Measurements from ENCODE around the gene GATA3.
A peak's percentile ranks its signal among the peaks of the same experiment; 100 is the strongest.
"Not testable (repeated sequence)": the region's sequence is repeated elsewhere in the genome, so short reads cannot be mapped to it uniquely, and the experiment has no call there.

The GATA3 gene

DNA sequence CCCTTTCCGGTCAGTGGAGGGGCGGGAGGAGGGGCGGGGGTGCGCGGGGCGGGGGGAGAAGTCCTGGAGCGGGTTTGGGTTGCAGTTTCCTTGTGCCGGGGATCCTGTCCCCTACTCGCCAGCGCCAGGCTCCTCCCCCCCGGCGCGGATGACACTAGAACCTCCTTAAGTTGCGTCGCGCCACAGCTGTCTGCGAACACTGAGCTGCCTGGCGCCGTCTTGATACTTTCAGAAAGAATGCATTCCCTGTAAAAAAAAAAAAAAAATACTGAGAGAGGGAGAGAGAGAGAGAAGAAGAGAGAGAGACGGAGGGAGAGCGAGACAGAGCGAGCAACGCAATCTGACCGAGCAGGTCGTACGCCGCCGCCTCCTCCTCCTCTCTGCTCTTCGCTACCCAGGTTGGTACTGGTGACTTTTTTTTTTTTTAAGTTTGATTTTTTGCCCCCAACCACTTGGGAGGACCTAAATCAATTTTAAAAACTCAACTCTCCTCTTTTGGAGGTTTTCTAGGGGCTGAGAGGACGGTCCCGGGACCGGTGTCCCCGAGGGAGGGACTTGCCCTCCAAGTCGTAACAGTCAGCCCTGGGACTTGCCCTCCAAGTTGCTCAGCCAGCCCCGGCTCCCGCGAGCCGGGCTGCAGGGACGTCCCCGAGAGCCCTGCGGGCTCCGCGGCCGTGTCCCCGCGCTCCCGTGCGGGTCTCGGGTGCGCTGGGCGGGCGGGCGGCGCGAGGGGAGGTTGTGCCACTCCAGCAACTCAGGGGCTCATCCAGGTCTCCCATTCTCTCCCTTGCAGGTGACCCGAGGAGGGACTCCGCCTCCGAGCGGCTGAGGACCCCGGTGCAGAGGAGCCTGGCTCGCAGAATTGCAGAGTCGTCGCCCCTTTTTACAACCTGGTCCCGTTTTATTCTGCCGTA is at the start of gene GATA3:
Gene GATA3, plus strand, starts transcription at position 195 of the 914 bp plus-strand sequence. CDS start 968 bp downstream, outside the sequence.
- peak in 1 of 2 experiments; percentile 26 for DNase-seq

DNA sequence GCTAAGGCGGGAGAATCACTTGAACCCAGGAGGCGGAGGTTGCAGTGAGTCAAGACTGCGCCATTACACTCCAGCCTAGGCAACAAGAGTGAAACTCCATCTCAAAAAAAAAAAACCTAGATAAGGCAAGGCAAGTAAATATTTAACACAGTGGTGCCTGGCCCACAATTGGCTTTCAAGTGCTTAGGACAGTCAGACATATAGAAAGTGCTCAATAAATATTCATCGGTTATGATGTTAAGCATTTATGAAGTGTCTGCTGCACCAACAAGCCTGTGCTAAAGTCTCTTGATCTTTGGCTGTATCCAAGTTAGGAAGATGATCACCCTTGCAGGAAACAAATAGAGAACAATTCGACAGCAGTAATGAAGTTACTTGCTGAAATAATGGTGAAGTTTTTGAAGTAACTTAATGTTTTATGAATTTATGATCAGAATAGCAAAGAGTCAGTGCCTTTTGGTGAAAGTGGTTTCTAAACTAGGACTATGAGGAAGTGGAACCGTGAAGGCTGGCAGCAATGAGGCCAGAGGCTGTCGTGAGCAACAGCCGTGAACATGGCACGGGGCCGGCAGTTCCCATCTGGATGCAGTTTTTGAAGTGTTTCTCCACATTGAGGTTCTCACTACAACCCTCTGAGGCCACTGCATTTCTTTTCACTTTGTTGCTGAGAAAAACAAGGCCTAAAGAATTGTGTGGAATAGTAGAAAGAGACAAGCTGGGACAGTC is 48.1 kb upstream of the GATA3 start:
- no peak for DNase-seq

DNA sequence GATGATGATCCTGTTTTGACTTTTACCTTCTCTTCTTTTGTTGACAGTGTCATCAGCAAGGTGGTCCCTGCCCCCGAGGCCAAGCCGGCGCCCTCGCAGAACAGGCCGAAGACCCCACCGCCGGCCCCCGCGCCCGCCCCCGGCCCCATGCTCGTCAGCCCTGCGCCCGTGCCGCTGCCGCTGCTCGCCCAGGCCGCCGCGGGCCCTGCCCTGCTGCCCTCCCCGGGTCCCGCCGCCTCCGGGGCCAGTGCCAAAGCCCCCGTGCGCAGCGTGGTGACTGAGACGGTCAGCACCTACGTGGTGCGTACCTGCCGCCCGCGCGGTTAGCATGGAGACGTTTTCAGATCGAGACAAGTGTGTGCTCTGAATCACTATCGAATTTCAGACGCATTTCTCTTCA is 45.5 kb upstream of the GATA3 start:
- DNase-seq: no peak

DNA sequence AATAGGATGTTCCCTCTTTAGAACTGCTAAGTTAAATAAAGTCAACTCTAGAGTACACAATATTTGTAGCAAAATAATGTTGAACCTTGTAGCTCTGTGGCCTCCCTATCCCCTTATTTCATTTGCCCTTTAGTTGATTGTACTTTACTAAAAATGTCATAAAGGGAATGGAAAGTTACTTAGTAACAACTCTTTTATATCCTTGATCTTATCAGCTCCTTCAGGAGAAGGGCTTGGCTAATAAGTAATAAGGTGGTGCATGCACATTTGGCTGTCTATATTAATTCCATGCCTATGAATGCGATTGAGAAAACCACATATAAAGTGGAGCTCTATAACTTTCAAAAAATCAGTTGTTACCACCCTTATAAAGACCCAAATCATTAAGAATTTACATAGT is 41.5 kb upstream of the GATA3 start:
- no peak for DNase-seq

DNA sequence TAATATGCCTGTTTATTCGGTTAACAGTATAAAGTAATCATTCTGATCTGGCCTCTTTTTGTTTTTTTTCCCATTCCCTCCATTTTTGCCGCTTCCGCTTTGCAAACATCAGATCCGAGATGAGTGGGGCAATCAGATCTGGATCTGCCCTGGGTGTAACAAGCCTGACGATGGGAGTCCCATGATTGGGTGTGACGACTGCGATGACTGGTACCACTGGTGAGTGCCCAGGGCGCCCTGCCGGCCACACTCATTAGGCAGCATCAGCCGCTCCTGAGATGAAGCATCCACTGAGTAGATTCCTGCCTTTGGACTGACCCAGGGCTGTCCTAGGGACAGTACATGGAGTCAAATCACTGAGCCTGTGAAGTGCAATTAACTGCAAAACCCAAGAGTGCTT is 40.9 kb upstream of the GATA3 start:
- DNase-seq: no peak

DNA sequence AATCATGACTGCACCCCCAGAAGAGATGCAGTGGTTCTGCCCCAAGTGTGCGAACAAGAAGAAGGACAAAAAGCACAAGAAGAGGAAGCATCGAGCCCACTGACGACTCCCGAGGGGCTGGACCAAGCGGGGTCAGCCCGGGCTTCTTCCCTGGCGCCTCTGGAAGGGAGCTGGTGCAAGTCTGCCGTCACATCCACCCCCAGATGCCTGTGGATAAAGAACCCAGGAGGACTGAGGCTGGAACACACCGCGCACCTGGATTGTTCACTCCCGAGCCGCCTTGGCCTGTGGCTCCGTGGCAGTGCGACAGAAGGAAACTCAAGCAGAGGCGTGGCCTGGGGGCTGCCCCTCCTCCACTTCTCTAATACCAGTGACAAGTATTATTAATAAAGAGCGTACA is 39.8 kb upstream of the GATA3 start:
- no peak for DNase-seq

DNA sequence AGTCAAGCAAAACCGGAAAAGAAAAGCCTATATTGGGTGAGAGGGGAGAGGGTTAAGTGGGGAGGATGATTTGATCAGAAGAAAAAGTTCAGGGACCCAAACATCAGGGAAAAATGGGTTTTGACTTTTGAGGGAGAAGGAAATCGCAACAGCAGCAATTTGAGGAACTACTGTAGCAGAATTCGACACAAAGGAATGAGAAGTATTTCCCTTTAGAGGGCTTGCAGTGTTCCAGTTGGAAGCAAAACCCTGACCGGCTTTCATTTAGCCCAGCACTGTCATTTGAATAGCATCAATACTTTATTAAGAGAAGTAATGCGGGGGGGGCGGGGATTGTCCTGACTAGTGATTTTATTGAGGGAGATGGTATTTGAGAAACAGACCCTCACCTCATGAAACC is 37.2 kb upstream of the GATA3 start:
- DNase-seq: no peak

DNA sequence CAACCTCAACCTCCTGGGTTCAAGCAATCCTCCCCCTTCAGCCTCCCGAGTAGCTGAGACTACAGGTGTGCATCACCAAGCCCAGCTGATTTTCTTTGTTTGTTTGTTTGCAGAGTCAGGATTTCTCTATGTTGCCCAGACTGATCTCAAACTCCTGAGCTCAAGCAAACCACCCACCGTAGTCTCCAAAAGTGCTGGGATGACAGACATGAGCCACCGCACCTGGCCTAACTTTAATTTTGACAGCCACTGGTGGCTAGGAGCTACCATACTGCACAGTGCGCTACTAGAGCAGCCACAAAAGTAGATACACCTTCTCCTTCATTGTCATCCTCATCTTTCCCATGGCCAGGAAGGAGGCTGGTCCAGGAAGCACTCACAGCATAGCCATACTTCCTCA is 31.2 kb upstream of the GATA3 start:
- no peak for DNase-seq

DNA sequence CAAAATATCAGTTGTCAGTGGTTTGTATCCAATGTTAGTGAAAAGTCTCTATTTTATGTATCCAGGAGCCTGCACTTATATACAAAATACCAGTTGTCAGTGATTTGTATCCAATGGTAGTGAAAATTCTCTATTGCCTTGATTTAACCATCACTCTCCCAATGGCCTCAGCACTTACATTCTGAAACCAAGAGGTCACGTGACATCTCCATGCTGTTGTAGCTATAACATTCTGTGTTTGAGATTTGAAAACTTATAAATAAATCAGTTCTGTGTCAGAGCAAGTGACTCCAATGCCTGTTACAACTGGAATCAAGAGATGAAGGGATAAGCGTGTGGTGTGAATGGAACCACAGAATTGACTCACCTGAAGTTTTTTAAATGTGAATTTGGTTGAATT is 30.6 kb upstream of the GATA3 start:
- DNase-seq: no peak

DNA sequence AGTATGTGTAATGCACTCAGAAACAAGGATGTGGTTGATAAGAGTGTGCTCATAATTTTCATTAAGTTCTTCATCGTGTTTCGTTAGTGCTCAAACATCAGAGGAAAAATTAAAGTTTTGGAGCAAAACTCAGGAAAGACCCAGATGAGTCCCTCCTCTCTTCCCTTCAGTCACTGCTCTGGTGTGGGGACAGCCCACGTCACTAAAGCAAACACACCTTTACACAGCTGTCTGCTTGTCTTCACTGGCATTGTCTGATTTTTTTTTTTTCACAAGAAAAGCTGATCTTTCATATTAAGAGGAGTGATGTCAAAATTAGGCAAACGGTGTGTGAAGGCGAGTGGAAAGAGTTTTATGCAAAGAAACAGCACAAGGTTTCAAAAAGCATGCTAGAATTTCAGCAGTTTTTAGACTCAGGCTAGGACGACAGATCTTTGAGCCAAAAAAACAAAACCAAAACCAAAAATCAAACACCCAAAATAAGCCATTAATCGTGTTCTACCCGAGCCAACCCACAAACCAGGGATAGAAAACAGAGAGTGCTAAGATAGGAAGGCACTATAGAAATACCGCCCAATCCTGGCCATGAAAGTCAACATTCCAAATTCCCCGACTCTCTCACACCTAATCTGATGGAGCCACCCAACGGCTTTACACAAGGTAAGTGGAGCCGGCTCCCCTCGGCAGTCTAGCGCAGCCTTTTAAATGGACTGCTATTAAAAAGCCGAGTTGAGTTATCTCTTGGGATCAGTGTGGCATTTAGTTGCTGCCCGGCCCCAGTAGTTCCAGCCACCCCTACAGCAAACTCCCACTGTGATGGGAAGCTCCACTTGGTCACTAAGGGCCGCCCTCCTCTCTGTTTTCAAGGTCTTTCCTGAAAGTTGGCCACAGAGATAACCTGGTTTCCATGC is 27.9 kb upstream of the GATA3 start:
- DNase-seq: no peak

DNA sequence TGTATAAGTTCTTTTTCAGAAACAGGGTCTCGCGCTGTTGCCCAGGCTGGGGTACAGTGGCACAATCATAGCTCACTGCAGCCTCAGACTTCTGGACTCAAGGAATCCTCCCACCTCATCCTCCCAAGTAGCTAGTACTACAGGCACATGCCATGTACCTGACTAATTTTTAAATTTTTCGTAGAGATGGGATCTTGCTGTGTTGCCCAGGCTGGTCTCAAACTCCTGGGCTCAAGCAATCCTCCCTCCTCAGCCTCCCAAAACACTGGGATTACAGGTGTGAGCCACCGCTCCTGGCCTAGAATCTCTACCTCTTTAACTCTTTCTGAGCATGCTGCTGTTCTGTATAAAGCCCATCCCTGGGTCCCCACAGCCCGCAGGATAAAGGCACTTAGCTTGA is 23.3 kb upstream of the GATA3 start:
- not testable (repeated sequence) for DNase-seq

DNA sequence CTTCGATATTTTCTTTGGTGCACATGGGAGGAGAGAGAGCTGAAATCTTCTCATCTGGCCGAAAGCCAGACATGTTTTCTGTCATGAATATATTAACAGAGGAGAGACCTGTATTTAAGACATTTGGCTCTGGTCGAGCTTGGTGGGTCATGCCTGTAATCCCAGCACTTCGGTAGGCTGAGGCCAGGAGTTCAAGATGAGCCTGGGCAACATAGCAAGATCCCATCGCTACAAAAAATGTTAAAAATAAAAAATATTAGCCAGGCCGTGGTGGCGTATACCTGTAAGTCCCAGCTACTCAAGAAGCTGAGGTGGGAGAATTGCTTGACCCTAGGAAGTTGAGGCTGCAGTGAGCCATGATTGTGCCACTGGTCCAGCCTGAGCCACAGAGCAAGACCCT is 21.9 kb upstream of the GATA3 start:
- peak in 1 of 2 experiments; percentile 31 for DNase-seq

DNA sequence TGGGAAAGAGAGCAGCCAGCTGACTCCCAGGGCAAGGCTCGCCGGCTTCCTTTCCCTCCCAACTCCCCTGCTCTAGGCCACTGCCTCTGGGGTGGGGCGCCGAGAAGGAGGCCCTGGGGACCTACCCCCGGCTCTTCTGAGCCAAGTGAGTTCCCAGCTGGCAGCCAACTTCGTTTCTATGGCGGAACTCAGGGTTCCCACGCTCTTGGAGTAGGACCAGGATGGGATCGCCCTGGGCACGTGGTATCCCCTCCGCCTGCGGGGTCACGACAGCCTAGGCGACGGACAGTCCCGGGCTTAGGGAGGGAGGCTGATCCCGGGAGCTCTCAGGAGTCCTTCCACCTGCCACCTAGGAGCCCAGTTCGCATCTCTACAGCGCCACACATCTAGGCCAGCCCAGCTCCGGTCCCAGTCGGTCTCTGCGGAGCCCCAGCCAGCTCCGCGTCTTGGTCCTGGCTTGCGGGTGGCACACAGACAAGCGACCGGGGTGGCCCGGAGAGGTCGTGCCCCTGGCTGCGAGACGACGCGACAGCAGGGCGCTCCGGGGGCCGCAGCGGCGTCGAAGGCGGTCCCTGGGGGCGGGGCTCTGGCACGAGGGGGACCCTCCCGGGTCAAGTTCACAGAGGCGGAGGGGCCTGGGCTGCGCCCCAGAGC is 20.5 kb upstream of the GATA3 start:
- DNase-seq: peak in 1 of 2 experiments; percentile 4

DNA sequence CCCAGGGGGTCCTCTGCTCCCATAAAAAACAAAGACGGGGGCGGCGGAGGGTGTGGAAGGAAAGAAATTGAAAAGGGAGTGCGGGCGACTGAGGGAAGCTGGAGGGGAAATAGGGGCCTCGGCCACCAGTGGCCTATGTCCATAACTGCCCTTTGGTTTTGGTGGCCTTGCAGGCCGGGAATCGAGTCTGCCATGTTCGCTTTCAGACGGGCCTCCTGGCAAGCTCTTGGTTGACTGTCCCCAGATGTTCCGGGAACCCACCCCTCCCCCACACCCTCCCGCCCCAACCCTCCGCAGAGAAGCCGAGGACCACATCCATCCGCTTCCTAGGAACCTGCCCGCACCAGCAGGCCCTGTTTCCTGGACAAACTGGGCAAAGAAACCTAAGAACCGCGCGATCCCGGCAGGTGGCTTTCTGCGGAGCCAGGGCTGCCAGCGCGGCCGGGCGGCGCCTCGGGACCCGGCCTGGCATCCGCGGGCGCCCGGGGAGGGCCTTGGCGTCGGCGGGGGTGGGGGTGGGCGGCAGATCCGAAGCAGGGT is 20.0 kb upstream of the GATA3 start:
- peak in 1 of 2 experiments; percentile 7 for DNase-seq

DNA sequence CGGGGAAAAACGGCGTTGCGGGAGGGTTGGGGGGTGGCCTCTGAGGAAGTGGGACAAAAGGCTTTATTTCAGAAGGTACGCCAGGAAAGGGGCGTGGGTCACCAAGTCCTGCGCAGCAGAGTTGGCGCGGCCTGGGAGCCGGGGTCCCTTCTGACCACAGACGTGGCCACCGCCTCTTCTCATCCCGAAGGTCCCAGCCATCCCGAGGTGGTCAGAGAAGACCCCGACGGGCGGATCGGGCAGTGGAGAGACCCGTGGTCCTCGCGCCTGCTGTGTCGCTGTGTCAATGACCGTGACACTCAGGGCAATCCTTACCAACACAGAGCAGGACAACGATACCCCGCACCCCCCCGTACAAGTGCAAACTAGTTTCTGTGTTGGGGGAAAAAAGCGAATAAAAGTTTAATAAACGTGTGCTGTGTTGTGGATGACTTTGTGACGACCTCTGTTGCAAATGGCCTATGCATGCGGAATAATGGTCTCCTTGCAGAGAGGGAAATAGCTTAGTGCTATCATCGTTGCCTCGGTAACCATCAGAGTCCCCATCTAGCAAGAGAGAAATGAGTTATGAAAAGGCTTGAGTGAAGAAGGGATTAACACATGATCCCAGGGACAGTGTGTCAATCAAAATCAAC is 19.4 kb upstream of the GATA3 start:
- DNase-seq: peak in 1 of 2 experiments; percentile 61

DNA sequence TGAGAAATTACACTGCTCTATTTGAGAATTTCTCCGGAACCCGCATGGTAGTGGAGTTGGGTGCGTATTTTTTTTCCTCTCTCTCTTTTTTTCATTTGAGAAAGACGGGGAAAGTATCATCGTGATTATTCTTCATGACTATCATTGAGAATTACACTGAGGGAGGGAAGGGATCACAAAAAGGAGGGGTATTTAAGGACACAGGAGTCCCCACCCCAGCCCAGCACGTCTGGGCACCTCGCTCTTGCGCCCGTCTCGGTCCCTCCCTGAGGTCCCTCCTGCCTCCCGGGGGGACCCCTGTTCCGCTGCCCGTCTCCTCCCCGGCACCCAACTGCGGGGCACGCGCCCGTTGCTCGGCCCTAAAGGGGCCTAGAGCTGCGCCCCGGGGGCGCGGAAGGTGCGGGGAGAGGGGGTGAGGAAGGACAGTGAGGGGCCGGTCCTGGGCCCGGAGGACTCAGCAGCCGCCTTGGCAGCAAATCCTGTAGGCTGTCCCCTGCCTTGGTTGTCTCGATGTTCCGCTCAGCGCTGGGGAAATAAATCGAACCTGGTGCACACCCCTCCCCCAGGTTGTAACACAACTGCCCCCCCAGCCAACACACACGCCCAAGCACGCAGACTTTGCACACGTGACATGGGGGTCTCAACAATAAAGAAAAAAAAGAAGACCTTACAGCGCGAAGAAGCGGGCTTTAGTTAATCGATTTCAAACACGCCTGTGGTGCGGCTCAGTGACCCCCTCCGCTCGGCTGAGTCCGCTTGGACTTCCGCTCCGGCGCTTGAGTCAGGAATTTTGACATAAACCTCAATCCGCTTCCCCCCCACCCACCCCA is 18.6 kb upstream of the GATA3 start:
- DNase-seq: no peak

DNA sequence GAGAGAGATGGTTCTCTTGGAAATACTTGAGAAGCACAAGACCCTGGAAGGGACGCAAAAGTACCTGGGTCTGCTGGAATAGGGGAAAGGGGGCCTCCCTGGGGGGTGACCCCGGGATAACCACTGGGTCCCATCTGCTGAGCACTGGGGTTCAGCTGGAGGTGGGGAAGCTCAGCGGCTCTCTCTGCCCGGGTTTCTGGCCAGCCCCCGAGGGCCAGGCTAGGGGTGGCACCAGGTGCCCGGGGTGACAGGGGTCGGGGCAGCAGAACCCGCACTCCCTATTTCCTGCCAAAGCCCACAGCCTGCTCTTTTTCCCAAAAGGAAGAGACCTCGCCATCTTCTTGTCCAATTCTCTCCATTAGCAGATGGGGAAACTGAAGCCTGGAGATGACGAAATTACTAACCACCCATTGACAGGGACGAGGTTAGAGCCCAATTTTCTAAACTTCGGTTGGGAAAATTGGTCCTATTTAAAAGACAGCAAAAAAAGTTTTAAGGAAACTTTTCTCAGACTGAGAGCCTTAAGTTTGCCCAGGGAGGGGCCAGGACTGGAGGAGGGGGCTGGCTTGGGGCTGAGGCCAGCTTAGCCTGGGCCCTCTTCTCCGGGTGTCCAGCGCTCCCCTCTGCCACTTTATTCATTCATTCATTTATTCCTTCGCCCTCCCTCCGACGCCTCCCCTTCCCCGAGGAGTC is 17.8 kb upstream of the GATA3 start:
- DNase-seq: no peak

DNA sequence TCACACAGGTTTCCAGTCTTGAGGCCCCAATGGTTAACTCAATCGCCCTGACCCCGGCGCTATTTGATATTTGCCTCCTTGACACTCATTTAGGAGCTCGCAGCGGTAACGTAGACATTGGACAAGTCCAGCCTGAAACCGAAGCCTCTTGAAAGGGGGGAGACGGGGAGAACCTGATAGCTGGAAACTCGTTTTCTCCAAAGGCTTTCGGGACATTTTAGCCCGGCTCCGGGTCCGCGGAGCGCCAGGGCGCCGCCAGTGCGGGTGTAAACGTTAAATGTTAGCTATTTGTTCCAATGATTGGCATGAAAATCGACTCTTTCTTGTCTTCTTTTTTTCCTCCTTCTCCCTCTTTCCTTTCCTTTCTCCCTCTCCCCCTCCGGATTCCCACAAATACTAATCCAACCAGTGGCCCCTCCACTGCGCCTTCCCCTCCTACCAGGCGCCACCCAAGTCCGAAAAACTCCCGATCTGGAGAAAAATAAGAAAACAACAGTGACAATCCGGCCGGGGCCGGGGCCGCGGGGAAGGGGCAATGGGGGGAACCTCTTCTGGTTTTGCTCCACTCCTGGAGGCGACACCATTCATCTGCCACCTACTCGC is 17.2 kb upstream of the GATA3 start:
- no peak for DNase-seq
